ENCODE data around the gene PTGS2.

DNA sequence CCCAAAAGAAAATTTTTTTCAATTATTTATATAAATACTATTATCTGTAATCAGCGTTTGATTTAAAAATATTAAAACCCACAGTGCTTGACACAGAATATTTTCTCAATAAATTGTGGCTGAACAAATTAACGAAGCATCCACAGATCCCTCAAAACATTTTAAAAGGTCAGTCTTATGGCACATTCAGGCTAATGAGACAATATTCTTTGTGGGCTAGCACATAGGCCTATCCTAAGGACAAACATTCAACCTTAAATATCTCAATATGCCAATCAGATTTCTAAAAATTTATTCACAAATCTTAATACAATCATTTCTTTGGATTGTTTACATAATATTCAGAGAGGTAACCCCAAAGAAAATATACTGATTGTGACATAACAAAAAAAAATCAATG is 8.1 kb downstream of the PTGS2 start:
- TF ChIP-seq, protein P1, sequence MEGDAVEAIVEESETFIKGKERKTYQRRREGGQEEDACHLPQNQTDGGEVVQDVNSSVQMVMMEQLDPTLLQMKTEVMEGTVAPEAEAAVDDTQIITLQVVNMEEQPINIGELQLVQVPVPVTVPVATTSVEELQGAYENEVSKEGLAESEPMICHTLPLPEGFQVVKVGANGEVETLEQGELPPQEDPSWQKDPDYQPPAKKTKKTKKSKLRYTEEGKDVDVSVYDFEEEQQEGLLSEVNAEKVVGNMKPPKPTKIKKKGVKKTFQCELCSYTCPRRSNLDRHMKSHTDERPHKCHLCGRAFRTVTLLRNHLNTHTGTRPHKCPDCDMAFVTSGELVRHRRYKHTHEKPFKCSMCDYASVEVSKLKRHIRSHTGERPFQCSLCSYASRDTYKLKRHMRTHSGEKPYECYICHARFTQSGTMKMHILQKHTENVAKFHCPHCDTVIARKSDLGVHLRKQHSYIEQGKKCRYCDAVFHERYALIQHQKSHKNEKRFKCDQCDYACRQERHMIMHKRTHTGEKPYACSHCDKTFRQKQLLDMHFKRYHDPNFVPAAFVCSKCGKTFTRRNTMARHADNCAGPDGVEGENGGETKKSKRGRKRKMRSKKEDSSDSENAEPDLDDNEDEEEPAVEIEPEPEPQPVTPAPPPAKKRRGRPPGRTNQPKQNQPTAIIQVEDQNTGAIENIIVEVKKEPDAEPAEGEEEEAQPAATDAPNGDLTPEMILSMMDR (IDR thresholded peaks at IDR 0.05), result no peak
- TF ChIP-seq POLR2A (IDR thresholded peaks at IDR 0.05), result no peak
- no peak for TF ChIP-seq POLR2AphosphoS5 (IDR thresholded peaks at IDR 0.05)
- no peak for TF ChIP-seq EP300 (IDR thresholded peaks at IDR 0.05; ENCODE audit: low read depth)

Data from transverse colon (tissue), 4 donors.